H9 (cell line): ENCODE measurements around the gene IGSF3. TPM values are rescaled to one million over a fixed set of nuclear protein-coding genes. Genes with fewer than 3 reads are reported as not detected.

Experiments
- DNase-seq: peaks from one replicate; pipeline ENCODE4 v3.0.0-alpha.2; 2017
- H2AFZ ChIP-seq: one replicate; pipeline ENCODE4 v1.6.1; 2013; ENCODE audit warnings: mild to moderate bottlenecking, low read length, control low read depth, moderate library complexity
- H2AK5ac ChIP-seq: 2 replicates; pipeline ENCODE4 v1.6.1; 2013; ENCODE audit warnings: low read length, control low read depth, mixed read lengths; ENCODE audit not compliant: insufficient read length
- H2BK120ac ChIP-seq: one replicate; pipeline ENCODE4 v1.6.1; 2013; ENCODE audit warnings: low read depth, mild to moderate bottlenecking, low read length, control low read depth, inconsistent platforms; ENCODE audit not compliant: poor library complexity, severe bottlenecking
- H2BK12ac ChIP-seq: 2 replicates; pipeline ENCODE4 v1.6.1; 2013; ENCODE audit warnings: low read length, control low read depth, mixed read lengths, low read depth; ENCODE audit not compliant: insufficient read length
- H2BK15ac ChIP-seq: 2 replicates; pipeline ENCODE4 v1.6.1; 2013; ENCODE audit warnings: low read depth, low read length, control low read depth
- H2BK20ac ChIP-seq: one replicate; pipeline ENCODE4 v1.6.1; 2013; ENCODE audit warnings: low read depth, mild to moderate bottlenecking, low read length, control low read depth, inconsistent platforms; ENCODE audit not compliant: poor library complexity, severe bottlenecking
- H2BK5ac ChIP-seq: 2 replicates; pipeline ENCODE4 v1.6.1; 2013; ENCODE audit warnings: low read length, control low read depth, mixed read lengths; ENCODE audit not compliant: insufficient read length
- H3K14ac ChIP-seq: 2 replicates; pipeline ENCODE4 v1.6.1; 2013; ENCODE audit warnings: low read length, control low read depth; ENCODE audit not compliant: insufficient read depth
- H3K18ac ChIP-seq: 2 replicates; pipeline ENCODE4 v1.6.1; 2013; ENCODE audit warnings: low read depth, mild to moderate bottlenecking, mixed read lengths, low read length, control low read depth; ENCODE audit not compliant: insufficient read length
- H3K23ac ChIP-seq: 2 replicates; pipeline ENCODE4 v1.6.1; 2013; ENCODE audit warnings: low read length, control low read depth, mixed read lengths, low read depth; ENCODE audit not compliant: insufficient read length
- H3K23me2 ChIP-seq: 2 replicates; pipeline ENCODE4 v1.6.1; 2013; ENCODE audit warnings: low read depth, mild to moderate bottlenecking, mixed read lengths, low read length, control low read depth; ENCODE audit not compliant: insufficient read length, poor library complexity, severe bottlenecking
- H3K27ac ChIP-seq: 2 replicates; pipeline ENCODE4 v1.5.1; 2013; ENCODE audit warnings: low read length, control low read depth, mixed read lengths, low read depth; ENCODE audit not compliant: insufficient read length
- H3K27me3 ChIP-seq: 2 replicates; pipeline ENCODE4 v1.6.1; 2013; ENCODE audit warnings: low read length, control low read depth, inconsistent platforms; ENCODE audit not compliant: insufficient read depth
- H3K4ac ChIP-seq: 2 replicates; pipeline ENCODE4 v1.6.1; 2013; ENCODE audit warnings: low read depth, mild to moderate bottlenecking, control low read depth, inconsistent platforms, low read length, moderate library complexity
- H3K4me1 ChIP-seq: 2 replicates; pipeline ENCODE4 v1.6.1; 2013; ENCODE audit warnings: low read length, control low read depth, inconsistent platforms; ENCODE audit not compliant: insufficient read depth
- H3K4me2 ChIP-seq: 2 replicates; pipeline ENCODE4 v1.6.1; 2013; ENCODE audit warnings: low read length, control low read depth, mixed read lengths; ENCODE audit not compliant: insufficient read length, insufficient read depth
- H3K56ac ChIP-seq: 2 replicates; pipeline ENCODE4 v1.6.1; 2013; ENCODE audit warnings: low read depth, mild to moderate bottlenecking, mixed read lengths, low read length, control low read depth; ENCODE audit not compliant: insufficient read length
- H3K79me1 ChIP-seq: 2 replicates; pipeline ENCODE4 v1.6.1; 2013; ENCODE audit warnings: low read depth, mild to moderate bottlenecking, moderate library complexity, low read length, control low read depth, inconsistent platforms; ENCODE audit not compliant: insufficient read depth, poor library complexity, severe bottlenecking
- H3K79me2 ChIP-seq: 2 replicates; pipeline ENCODE4 v1.6.1; 2013; ENCODE audit warnings: low read length, control low read depth, inconsistent platforms; ENCODE audit not compliant: insufficient read depth
- H3K9ac ChIP-seq: 2 replicates; pipeline ENCODE4 v1.6.1; 2013; ENCODE audit warnings: low read length, control low read depth, mixed read lengths; ENCODE audit not compliant: insufficient read length; ENCODE audit errors: extremely low read depth
- H3K9me3 ChIP-seq: one replicate; pipeline ENCODE4 v1.6.1; 2013; ENCODE audit warnings: low read depth, low read length, inconsistent platforms; ENCODE audit not compliant: control insufficient read depth
- H3T11ph ChIP-seq: one replicate; pipeline ENCODE4 v1.6.1; 2013; ENCODE audit warnings: mild to moderate bottlenecking, low read length, control low read depth, inconsistent platforms
- H4K20me1 ChIP-seq: one replicate; pipeline ENCODE4 v1.6.1; 2013; ENCODE audit not compliant: control insufficient read depth, insufficient read length, insufficient read depth
- H4K5ac ChIP-seq: 2 replicates; pipeline ENCODE4 v1.6.1; 2013; ENCODE audit warnings: low read depth, mild to moderate bottlenecking, mixed read lengths, low read length, control low read depth; ENCODE audit not compliant: insufficient read length
- H4K8ac ChIP-seq: replicated peaks from 2 replicates; pipeline ENCODE4 v1.6.1; 2013; ENCODE audit warnings: low read length, control low read depth, mixed read lengths, low read depth; ENCODE audit not compliant: insufficient read length
- H4K91ac ChIP-seq: 2 replicates; pipeline ENCODE4 v1.6.1; 2013; ENCODE audit warnings: low read depth, mild to moderate bottlenecking, moderate library complexity, mixed read lengths, low read length, control low read depth; ENCODE audit not compliant: insufficient read length
- H3K27ac Mint-ChIP-seq, 3 experiments: 2 replicates in 2 of 3; 3 replicates in 1 of 3; pipeline ENCODE4 v1.8.0; 2020 to 2021; ENCODE audit warnings: mixed read lengths in 3 of 3, mild to moderate bottlenecking in 1 of 3, moderate library complexity in 1 of 3
- H3K27me3 Mint-ChIP-seq: 2 replicates; pipeline ENCODE4 v1.8.0; 2021; ENCODE audit warnings: low read depth, mild to moderate bottlenecking, moderate library complexity, mixed read lengths
- H3K36me3 Mint-ChIP-seq, 3 experiments: 2 replicates in 2 of 3; 3 replicates in 1 of 3; pipeline ENCODE4 v1.8.0; 2020 to 2021; ENCODE audit warnings: low read depth in 3 of 3, mixed read lengths in 3 of 3; ENCODE audit not compliant: insufficient read depth in 1 of 3
- H3K4me1 Mint-ChIP-seq, 2 experiments: 2 replicates each; pipeline ENCODE4 v1.8.0; 2020; ENCODE audit warnings: mixed read lengths in 2 of 2
- H3K4me3 Mint-ChIP-seq, 2 experiments: 2 replicates in 1 of 2; 3 replicates in 1 of 2; pipeline ENCODE4 v1.8.0; 2020 to 2021; ENCODE audit warnings: mild to moderate bottlenecking in 2 of 2, mixed read lengths in 2 of 2, moderate library complexity in 1 of 2
- H3K9me3 Mint-ChIP-seq, 2 experiments: 2 replicates in 1 of 2; 3 replicates in 1 of 2; pipeline ENCODE4 v1.8.0; 2020; ENCODE audit warnings: mild to moderate bottlenecking in 2 of 2, mixed read lengths in 2 of 2, moderate library complexity in 1 of 2
- WGBS: extraction: QIAGEN DNeasy Blood & Tissue Kit; methylation state at CpG from one replicate; pipeline ENCODE4 v1.1.7; 2013; ENCODE audit warnings: missing lambda C conversion rate, low lambda C conversion rate, mixed read lengths; ENCODE audit not compliant: insufficient read length; ENCODE audit errors: extremely low coverage; 5-methylcytosine and 5-hydroxymethylcytosine counted together
- total RNA-seq: library from RNA; stranded (reverse); gene quantifications from 2 replicates; pipeline ENCODE4 v1.2.1, GENCODE V29; 2021
- TF ChIP-seq, protein P1 (sequence below): fragments of 200-600 bp; sonication (generic); conservative IDR thresholded peaks from 3 replicates; pipeline ENCODE4 v1.8.0; 2021; ENCODE audit warnings: antibody characterized with exemption, mild to moderate bottlenecking

IGSF3 gene
- total RNA-seq, 1 experiment from 2014 or later, result 19.1 TPM

DNA sequence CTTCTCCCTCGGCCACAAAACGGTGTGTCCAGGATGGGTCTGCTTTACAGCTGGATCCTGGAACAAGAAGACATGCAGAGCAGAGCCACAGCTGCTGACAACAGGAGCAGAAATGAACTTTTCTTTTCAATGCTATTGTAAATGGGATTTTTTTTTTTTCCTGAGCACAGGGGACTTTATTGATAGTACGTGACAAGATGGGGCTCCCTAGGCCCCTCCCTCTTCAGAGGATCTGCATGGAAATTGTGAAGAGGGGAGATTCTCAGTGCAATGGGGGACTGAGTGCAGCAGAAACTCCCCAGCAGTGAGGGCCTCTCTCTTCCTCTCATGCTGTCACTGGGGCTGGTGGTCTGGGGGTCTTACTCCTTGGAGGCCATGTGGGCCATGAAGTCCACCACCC is 45.9 kb upstream of the IGSF3 start:
- H3K9me3 ChIP-seq, result no peaks in the 10 kb centered on the region
- no peak overlapping the region for H3K9ac ChIP-seq
- no peak overlapping the region for H4K91ac ChIP-seq
- H2AFZ ChIP-seq, result no peak overlapping the region
- no peak for DNase-seq
- H3K27me3 ChIP-seq, result no peaks in the 10 kb centered on the region
- no peak overlapping the region for H2AK5ac ChIP-seq
- H3K4me1 ChIP-seq, result no peaks in the 10 kb centered on the region; the same call in 1 of the 2 replicates
- no peak overlapping the region for H2BK120ac ChIP-seq
- Mint-ChIP-seq H3K36me3 (peaks cover 0 to 4% (median 4%) of the 10 kb centered on the region in 3 experiments; a peak in 2 of 7 replicates), H3K4me3 (peak overlapping the region in 1 of 2 experiments; percentile 13; a peak in 1 of 5 replicates), H3K9me3 (peaks cover 5 to 16% of the 10 kb centered on the region in 2 experiments; a peak in 4 of 5 replicates), H3K27ac (peak overlapping the region in 2 of 3 experiments; percentile 40 to 53; a peak in 4 of 7 replicates), H3K4me1 (peaks cover 28 to 31% of the 10 kb centered on the region in 2 experiments), H3K27me3 (peaks cover under 1% of the 10 kb centered on the region; the same call in 1 of the 2 replicates)
- no peak overlapping the region for H2BK15ac ChIP-seq
- WGBS, result no CpG with 5 or more reads among the region's 3 CpGs
- no peak overlapping the region for H4K8ac ChIP-seq
- no peaks in the 10 kb centered on the region for H3K23me2 ChIP-seq
- H3K79me1 ChIP-seq, result no peaks in the 10 kb centered on the region
- TF ChIP-seq, protein P1, sequence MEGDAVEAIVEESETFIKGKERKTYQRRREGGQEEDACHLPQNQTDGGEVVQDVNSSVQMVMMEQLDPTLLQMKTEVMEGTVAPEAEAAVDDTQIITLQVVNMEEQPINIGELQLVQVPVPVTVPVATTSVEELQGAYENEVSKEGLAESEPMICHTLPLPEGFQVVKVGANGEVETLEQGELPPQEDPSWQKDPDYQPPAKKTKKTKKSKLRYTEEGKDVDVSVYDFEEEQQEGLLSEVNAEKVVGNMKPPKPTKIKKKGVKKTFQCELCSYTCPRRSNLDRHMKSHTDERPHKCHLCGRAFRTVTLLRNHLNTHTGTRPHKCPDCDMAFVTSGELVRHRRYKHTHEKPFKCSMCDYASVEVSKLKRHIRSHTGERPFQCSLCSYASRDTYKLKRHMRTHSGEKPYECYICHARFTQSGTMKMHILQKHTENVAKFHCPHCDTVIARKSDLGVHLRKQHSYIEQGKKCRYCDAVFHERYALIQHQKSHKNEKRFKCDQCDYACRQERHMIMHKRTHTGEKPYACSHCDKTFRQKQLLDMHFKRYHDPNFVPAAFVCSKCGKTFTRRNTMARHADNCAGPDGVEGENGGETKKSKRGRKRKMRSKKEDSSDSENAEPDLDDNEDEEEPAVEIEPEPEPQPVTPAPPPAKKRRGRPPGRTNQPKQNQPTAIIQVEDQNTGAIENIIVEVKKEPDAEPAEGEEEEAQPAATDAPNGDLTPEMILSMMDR, result no peak
- no peak overlapping the region for H4K5ac ChIP-seq
- no peak overlapping the region for H2BK20ac ChIP-seq
- no peak overlapping the region for H3K27ac ChIP-seq
- no peak overlapping the region for H3K14ac ChIP-seq
- H3K18ac ChIP-seq, result no peak overlapping the region
- no peak overlapping the region for H3K4ac ChIP-seq
- H3K79me2 ChIP-seq, result no peaks in the 10 kb centered on the region
- H4K20me1 ChIP-seq, result no peaks in the 10 kb centered on the region
- no peak overlapping the region for H3K4me2 ChIP-seq
- no peak overlapping the region for H3T11ph ChIP-seq
- no peak overlapping the region for H2BK12ac ChIP-seq
- no peak overlapping the region for H3K23ac ChIP-seq
- H3K56ac ChIP-seq, result no peak overlapping the region
- no peak overlapping the region for H2BK5ac ChIP-seq
